ENCODE data around the gene TNIK.

DNA sequence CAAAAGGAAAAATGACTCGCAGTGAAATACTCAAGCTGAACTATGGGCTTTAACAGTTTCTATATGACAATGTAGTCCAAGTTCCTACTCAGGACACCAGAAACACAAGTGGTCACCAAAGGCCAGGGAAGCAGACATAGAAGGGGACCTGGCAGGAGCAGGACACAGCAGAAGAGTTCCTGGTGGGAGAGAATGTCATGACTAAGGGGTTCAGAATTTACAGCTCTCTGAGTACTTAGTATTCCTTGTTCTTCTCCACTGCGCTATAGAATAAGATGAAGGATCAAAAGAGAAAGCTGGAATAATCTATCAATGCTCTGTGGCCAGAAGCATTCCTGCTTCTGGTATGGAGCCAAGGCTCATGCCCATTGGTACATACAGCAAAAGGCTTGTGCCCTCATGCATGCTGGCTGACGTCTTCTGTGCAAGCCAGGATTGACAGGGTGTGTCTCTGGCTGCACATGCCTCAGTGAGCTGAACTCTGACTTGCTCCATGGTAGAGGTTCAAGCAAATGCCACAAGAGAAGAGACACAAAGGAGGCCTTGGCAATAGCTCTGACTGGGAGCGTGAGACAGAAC, 305.0 kb downstream of the TNIK start:
- TF ChIP-seq, protein P1, sequence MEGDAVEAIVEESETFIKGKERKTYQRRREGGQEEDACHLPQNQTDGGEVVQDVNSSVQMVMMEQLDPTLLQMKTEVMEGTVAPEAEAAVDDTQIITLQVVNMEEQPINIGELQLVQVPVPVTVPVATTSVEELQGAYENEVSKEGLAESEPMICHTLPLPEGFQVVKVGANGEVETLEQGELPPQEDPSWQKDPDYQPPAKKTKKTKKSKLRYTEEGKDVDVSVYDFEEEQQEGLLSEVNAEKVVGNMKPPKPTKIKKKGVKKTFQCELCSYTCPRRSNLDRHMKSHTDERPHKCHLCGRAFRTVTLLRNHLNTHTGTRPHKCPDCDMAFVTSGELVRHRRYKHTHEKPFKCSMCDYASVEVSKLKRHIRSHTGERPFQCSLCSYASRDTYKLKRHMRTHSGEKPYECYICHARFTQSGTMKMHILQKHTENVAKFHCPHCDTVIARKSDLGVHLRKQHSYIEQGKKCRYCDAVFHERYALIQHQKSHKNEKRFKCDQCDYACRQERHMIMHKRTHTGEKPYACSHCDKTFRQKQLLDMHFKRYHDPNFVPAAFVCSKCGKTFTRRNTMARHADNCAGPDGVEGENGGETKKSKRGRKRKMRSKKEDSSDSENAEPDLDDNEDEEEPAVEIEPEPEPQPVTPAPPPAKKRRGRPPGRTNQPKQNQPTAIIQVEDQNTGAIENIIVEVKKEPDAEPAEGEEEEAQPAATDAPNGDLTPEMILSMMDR (conservative IDR thresholded peaks at IDR 0.05; ENCODE audit: low read depth, low read length) = no peak
- TF ChIP-seq RCOR1 (IDR thresholded peaks at IDR 0.05; ENCODE audit: insufficient replicate concordance, low read length) = no peak
- TF ChIP-seq SMC3 (IDR thresholded peaks at IDR 0.05; ENCODE audit: low read depth, low read length) = no peak

Data from IMR-90 (cell line).